HepG2 (cell line): ENCODE measurements around the gene CARHSP1. TPM values are rescaled to one million over a fixed set of nuclear protein-coding genes. Genes with fewer than 3 reads are reported as not detected.

ENCODE experiments used
- AKAP8 ChIP-seq: sonication (generic); formaldehyde crosslinking; IDR thresholded peaks from 2 replicates; pipeline ENCODE4 v1.5.1; 2020; ENCODE audit warnings: mild to moderate bottlenecking, missing genetic modification reagents
- DRAP1 ChIP-seq: IDR thresholded peaks from 2 replicates; pipeline ENCODE4 v1.6.1; 2016; ENCODE audit warnings: missing genetic modification reagents, missing compliant biosample characterization
- FOXA1 ChIP-seq, 2 experiments: fragments of 450-650 bp in 1 of 2; sonication (generic) in 1 of 2; formaldehyde crosslinking in 1 of 2; IDR thresholded peaks; 2 replicates each; pipeline versions ENCODE4 v1.4.0 to v1.6.1; 2016 to 2020; ENCODE audit warnings: missing genetic modification reagents in 1 of 2
- FUBP1 ChIP-seq: sonication (generic); formaldehyde crosslinking; IDR thresholded peaks from 2 replicates; pipeline ENCODE4 v1.5.1; 2020; ENCODE audit warnings: missing genetic modification reagents, mild to moderate bottlenecking, borderline replicate concordance
- IRF1 ChIP-seq: sonication (generic); formaldehyde crosslinking; IDR thresholded peaks from 2 replicates; pipeline ENCODE4 v1.4.0; 2020; ENCODE audit warnings: low read depth, mild to moderate bottlenecking, missing genetic modification reagents
- MNT ChIP-seq: fragments of 450-650 bp; IDR thresholded peaks from 2 replicates; pipeline ENCODE4 v1.6.1; 2016
- MXD4 ChIP-seq: IDR thresholded peaks from 2 replicates; pipeline ENCODE4 v1.6.1; 2016; ENCODE audit warnings: mild to moderate bottlenecking, missing biosample characterization, missing genetic modification reagents
- PITX1 ChIP-seq: sonication (generic); formaldehyde crosslinking; IDR thresholded peaks from 2 replicates; pipeline ENCODE4 v1.5.1; 2020; ENCODE audit warnings: mild to moderate bottlenecking, missing genetic modification reagents
- PLSCR1 ChIP-seq: sonication (generic); formaldehyde crosslinking; IDR thresholded peaks from 2 replicates; pipeline ENCODE4 v1.5.0; 2020; ENCODE audit warnings: missing genetic modification reagents, mild to moderate bottlenecking, borderline replicate concordance
- RAD21 ChIP-seq: fragments of 450-650 bp; formaldehyde crosslinking; IDR thresholded peaks from 2 replicates; pipeline ENCODE4 v1.5.0; 2020; ENCODE audit warnings: mild to moderate bottlenecking
- SCMH1 ChIP-seq: sonication (generic); formaldehyde crosslinking; IDR thresholded peaks from 2 replicates; pipeline ENCODE4 v1.9.0; 2021; ENCODE audit warnings: missing genetic modification reagents, mild to moderate bottlenecking, borderline replicate concordance
- SMAD9 ChIP-seq: sonication (generic); formaldehyde crosslinking; IDR thresholded peaks from 2 replicates; pipeline ENCODE4 v1.5.1; 2020; ENCODE audit warnings: mild to moderate bottlenecking, missing genetic modification reagents
- ZBTB7A ChIP-seq: sonication (generic); formaldehyde crosslinking; IDR thresholded peaks from 2 replicates; pipeline ENCODE4 v1.8.0; 2022; ENCODE audit warnings: mild to moderate bottlenecking, missing genetic modification reagents
- ZFP90 ChIP-seq: sonication (generic); formaldehyde crosslinking; IDR thresholded peaks from 2 replicates; pipeline ENCODE4 v1.8.0; 2022; ENCODE audit warnings: missing genetic modification reagents, mild to moderate bottlenecking, inconsistent platforms, borderline replicate concordance
- ZNF230 ChIP-seq: sonication (generic); formaldehyde crosslinking; IDR thresholded peaks from 2 replicates; pipeline ENCODE4 v1.4.0; 2020; ENCODE audit warnings: mild to moderate bottlenecking, missing genetic modification reagents
- ZNF331 ChIP-seq: sonication (generic); formaldehyde crosslinking; IDR thresholded peaks from 2 replicates; pipeline ENCODE4 v1.4.0; 2020; ENCODE audit warnings: missing genetic modification reagents
- ZNF34 ChIP-seq: sonication (generic); formaldehyde crosslinking; IDR thresholded peaks from 2 replicates; pipeline ENCODE4 v1.4.0; 2020; ENCODE audit warnings: mild to moderate bottlenecking, missing genetic modification reagents, borderline replicate concordance
- ZNF383 ChIP-seq: sonication (generic); formaldehyde crosslinking; IDR thresholded peaks from 2 replicates; pipeline ENCODE4 v1.4.0; 2020; ENCODE audit warnings: missing genetic modification reagents, mild to moderate bottlenecking, borderline replicate concordance
- ZNF503 ChIP-seq: sonication (generic); formaldehyde crosslinking; IDR thresholded peaks from 2 replicates; pipeline ENCODE4 v1.4.0; 2020; ENCODE audit warnings: missing genetic modification reagents
- ZNF792 ChIP-seq: IDR thresholded peaks from 2 replicates; pipeline ENCODE4 v1.6.1; 2016
- ZNF891 ChIP-seq: sonication (generic); formaldehyde crosslinking; IDR thresholded peaks from 2 replicates; pipeline ENCODE4 v1.5.0; 2020; ENCODE audit warnings: mild to moderate bottlenecking, missing genetic modification reagents
- polyA plus RNA-seq, 8 experiments: library from polyadenylated mRNA; depleted of rRNA in 3 of 8; stranded (reverse) in 7 of 8; unstranded in 1 of 8; fragments of >200 nt; fragmentation: Illumina TruSeq in 4 of 8; extraction: Trizol in 4 of 8; gene quantifications; 2 replicates each; pipeline versions ENCODE4 v1.2.1 to v1.2.3, GENCODE V29; 2011 to 2016; ENCODE audit warnings: low read depth in 4 of 8, missing spikeins in 1 of 8, mixed read lengths in 1 of 8; ENCODE audit not compliant: insufficient read depth in 1 of 8
- total RNA-seq, 5 experiments: library from RNA; depleted of rRNA; stranded (reverse); fragments of >200 nt; fragmentation: Illumina TruSeq; extraction: Trizol; gene quantifications; 2 replicates each; pipeline ENCODE4 v1.2.3, GENCODE V29; 2016; ENCODE audit warnings: low read depth in 1 of 5

The CARHSP1 gene
- total and polyA plus RNA-seq, 2 of the 13 experiments (the other 11 are each of a cell fraction or from before 2014, with no cell fraction given), result 173 to 345 TPM

GRCh38 chr16:8868416-8869211 is at the start of gene CARHSP1 (continued):
- TF ChIP-seq MXD4 (CRISPR knock-in tag) (peak; percentile 18; the same call in 1 of the 2 replicates), ZNF503 (CRISPR knock-in tag) (peak; percentile 23; the same call in 1 of the 2 replicates), MNT (no peak), PITX1 (CRISPR knock-in tag) (peak; percentile 69), AKAP8 (CRISPR knock-in tag) (no peak), ZNF383 (CRISPR knock-in tag) (no peak), ZNF891 (peak; percentile 97), SMAD9 (no peak; the same call in 1 of the 2 replicates), ZNF331 (CRISPR knock-in tag) (0 out of 2 replicates have a peak, but pooled peaks have one; percentile 11), RAD21 (CRISPR knock-in tag) (0 out of 2 replicates have a peak, but pooled peaks have one; percentile 38), FUBP1 (CRISPR knock-in tag) (no peak), DRAP1 (CRISPR knock-in tag) (peak; percentile 74; the same call in 1 of the 2 replicates), ZNF34 (CRISPR knock-in tag) (no peak), IRF1 (CRISPR knock-in tag) (0 out of 2 replicates have a peak, but pooled peaks have one; percentile 19), ZFP90 (CRISPR knock-in tag) (peak; percentile 9; the same call in 1 of the 2 replicates), ZNF230 (CRISPR knock-in tag) (peak; percentile 80), ZNF792 (CRISPR knock-in tag) (peak; percentile 80; the same call in 1 of the 2 replicates), FOXA1 (IDR thresholded peaks at IDR 0.05) (no peak), FOXA1 (CRISPR knock-in tag; IDR thresholded peaks at IDR 0.05) (no peak), PLSCR1 (CRISPR knock-in tag) (no peak), ZBTB7A (CRISPR knock-in tag) (peak; percentile 86; the same call in 1 of the 2 replicates), SCMH1 (CRISPR knock-in tag) (no peak)
